NCI-H2196 (cell line): ENCODE measurements around the gene GAS6.

ENCODE experiments used
- DNase-seq: peaks from one replicate; lab custom pipeline; 2025; ENCODE audit not compliant: unreplicated experiment; lab: John Stamatoyannopoulos, UW

GAS6 gene

GRCh38 chr13:113776231-113777125 lies 87.4 kb downstream of the GAS6 start:
- peak; percentile 58 for DNase-seq

- DNase-seq = no peak
Measured at GRCh38 chr13:113775451-113776145, 88.3 kb downstream of the GAS6 start.

DNA sequence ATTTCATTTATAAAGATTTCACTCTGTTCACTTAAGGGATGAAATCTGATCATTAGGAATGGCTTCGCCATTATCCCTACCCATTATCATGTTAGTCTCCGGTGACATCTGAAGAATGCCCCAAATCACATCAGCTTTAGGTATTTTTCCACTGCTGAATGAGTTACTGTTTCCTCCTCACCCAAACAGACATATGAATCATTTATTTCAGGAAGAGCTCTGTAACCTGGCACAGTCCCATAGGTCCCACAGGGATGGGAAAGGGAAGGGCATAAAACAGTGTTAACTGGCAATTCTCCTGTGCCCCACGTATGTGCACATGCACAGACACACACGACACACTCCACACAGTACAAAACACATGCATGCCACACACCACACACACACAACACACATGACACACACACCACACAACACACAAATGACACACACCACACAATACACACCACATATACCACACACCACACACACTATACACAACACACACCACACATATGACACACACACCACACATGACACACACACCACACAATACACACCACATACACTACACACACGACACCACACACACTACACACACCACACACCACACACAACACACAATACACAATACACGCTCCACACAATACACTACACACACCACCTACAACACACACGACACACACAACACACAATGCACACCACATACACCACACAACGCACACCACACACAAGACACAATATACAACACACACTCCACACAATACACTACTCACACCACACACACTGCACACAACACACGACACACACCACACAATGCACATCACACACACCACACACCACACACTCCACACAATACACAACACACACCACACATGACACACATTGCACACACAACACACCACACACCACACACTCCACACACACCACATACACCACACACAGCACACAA lies 89.4 kb downstream of the GAS6 start:
- no peak for DNase-seq

DNA sequence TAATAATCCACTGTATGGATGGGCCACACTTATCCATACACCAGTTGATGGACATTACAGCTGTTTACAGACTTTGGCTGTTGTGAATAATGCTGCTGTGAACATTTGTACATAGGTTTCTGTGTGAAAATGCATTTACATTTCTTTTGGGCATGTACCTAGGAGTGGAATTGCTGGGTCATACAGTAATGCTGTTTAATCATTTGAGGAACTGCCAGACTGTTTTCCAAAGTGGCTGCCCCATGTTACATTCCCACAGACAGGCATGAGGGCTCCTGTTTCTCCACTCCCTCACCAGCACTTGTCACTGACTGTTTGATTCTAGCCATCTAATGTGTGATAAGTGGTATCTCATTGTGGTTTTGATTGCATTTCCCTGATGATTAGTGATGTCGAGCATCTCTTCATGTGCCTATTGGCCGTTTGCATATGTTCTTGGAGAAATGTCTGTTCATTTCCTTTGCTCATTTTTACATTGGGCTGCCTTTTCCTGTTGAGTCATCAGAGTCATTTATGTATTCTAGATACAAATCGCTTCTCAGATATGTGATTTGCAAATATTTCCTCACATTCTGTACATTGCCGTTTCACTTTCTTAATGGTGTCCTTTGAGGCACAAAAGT lies 92.1 kb downstream of the GAS6 start:
- DNase-seq = no peak

DNA sequence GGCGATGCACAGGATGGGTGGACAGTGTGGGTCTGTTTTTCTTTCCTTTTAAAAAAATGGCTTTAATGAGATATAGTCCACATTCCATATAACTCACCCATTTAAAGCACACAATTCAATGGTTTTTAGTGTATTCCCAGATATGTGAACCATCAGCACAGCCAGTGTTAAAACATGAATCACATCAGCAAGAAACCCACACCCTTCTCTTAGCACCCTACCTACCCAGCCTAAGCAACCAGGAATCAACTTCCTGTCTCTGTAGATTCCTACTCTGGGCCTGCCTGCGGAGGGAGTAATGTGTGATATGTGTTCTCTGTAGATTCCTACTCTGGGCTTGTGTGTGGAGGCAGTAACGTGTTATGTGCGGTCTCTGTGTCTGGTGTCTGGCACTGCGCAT lies 92.9 kb downstream of the GAS6 start:
- DNase-seq = no peak
